Measurements from ENCODE around the gene NIT1.
A peak's percentile ranks its signal among the peaks of the same experiment; 100 is the strongest.

The NIT1 gene

GRCh38 chr1:161095230-161095629 lies 22.7 kb upstream of the NIT1 start:
- TF ChIP-seq CTCF (IDR thresholded peaks at IDR 0.05; ENCODE audit: low read depth, low read length, missing control alignments): no peak
- in situ Hi-C loops (cut with HindIII; ENCODE audit: low sequenced_read_pairs): loop anchor here (5.0 kb wide), 1 partner anchor 48 kb away; the partner anchor contains the start of gene USF1
- no peak for DNase-seq (ENCODE audit: low read depth)
- H3K4me3 ChIP-seq (ENCODE audit: low read depth, low read length): no peak overlapping the region

- in situ Hi-C loops (cut with HindIII; ENCODE audit: low sequenced_read_pairs): loop anchor here (5.0 kb wide), 1 partner anchor 49 kb away; the partner anchor contains the start of gene USF1
- H3K4me3 ChIP-seq (ENCODE audit: low read depth, low read length): no peak overlapping the region
- no peak for TF ChIP-seq CTCF (IDR thresholded peaks at IDR 0.05; ENCODE audit: low read depth, low read length, missing control alignments)
- DNase-seq (ENCODE audit: low read depth): no peak
Observed at GRCh38 chr1:161096015-161096414, 21.9 kb upstream of the NIT1 start.

- TF ChIP-seq CTCF (IDR thresholded peaks at IDR 0.05; ENCODE audit: low read depth, low read length, missing control alignments): no peak
- no peak for DNase-seq (ENCODE audit: low read depth)
- in situ Hi-C loops (cut with HindIII; ENCODE audit: low sequenced_read_pairs): loop anchor here (5.0 kb wide), 1 partner anchor 49 kb away; the partner anchor contains the start of gene USF1
- no peak overlapping the region for H3K4me3 ChIP-seq (ENCODE audit: low read depth, low read length)
Observed at GRCh38 chr1:161096530-161096929, 21.4 kb upstream of the NIT1 start.

- TF ChIP-seq CTCF (IDR thresholded peaks at IDR 0.05; ENCODE audit: low read depth, low read length, missing control alignments): no peak
- in situ Hi-C loops (cut with HindIII; ENCODE audit: low sequenced_read_pairs): loop anchor here (5.0 kb wide), 1 partner anchor 51 kb away; the partner anchor contains the start of gene USF1
- DNase-seq (ENCODE audit: low read depth): peak; percentile 28
- peak within 1 kb of the TSS; percentile 63 for H3K4me3 ChIP-seq (ENCODE audit: low read depth, low read length)
Observed at GRCh38 chr1:161098210-161099068, 19.5 kb upstream of the NIT1 start, which contains the start of gene KLHDC9. Gene KLHDC9, plus strand, starts transcription at chr1:161098361. Its CDS starts 175 bp downstream, at chr1:161098536.

GRCh38 chr1:161099090-161099802 lies 18.7 kb upstream of the NIT1 start:
- peak overlapping the region; percentile 63 for H3K4me3 ChIP-seq (ENCODE audit: low read depth, low read length)
- no peak for DNase-seq (ENCODE audit: low read depth)
- no peak for TF ChIP-seq CTCF (IDR thresholded peaks at IDR 0.05; ENCODE audit: low read depth, low read length, missing control alignments)
- in situ Hi-C loops (cut with HindIII; ENCODE audit: low sequenced_read_pairs): loop anchor here (5.0 kb wide), 1 partner anchor 52 kb away; the partner anchor contains the start of gene USF1

- TF ChIP-seq CTCF (IDR thresholded peaks at IDR 0.05; ENCODE audit: low read depth, low read length, missing control alignments): no peak
- no peak overlapping the region for H3K4me3 ChIP-seq (ENCODE audit: low read depth, low read length)
- no peak for DNase-seq (ENCODE audit: low read depth)
- in situ Hi-C loops (cut with HindIII; ENCODE audit: low sequenced_read_pairs): no loop called here
Observed at GRCh38 chr1:161100556-161100955, 17.3 kb upstream of the NIT1 start.

Data from astrocyte of the cerebellum (primary cell).